ENCODE data around the gene IGF2BP1.
A peak's percentile ranks its signal among the peaks of the same experiment; 100 is the strongest.

The IGF2BP1 gene

DNA sequence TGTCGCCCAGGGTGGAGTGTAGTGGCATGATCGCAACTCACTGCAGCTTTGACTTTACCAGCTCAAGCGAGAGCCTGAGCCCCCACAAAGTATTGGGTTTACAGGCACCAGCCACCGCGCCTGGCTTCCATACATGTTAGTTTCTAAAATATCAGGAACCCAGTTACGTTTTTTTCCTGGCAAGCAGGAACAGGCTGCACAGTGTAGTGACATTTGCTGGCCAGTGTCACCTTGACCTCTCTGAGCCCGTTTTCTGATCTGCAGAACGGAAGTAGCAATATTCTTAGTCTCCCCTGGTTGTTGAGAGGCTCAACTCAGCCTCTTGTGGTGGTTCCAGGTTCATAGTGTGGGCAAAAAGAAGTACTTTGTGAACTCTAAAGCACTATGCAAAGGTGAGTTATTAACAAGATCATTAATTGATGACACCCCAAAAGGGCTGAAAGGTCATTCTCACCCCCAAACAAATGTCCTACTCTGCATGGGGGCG, 15.6 kb downstream of the IGF2BP1 start:
- TF ChIP-seq, protein P1, sequence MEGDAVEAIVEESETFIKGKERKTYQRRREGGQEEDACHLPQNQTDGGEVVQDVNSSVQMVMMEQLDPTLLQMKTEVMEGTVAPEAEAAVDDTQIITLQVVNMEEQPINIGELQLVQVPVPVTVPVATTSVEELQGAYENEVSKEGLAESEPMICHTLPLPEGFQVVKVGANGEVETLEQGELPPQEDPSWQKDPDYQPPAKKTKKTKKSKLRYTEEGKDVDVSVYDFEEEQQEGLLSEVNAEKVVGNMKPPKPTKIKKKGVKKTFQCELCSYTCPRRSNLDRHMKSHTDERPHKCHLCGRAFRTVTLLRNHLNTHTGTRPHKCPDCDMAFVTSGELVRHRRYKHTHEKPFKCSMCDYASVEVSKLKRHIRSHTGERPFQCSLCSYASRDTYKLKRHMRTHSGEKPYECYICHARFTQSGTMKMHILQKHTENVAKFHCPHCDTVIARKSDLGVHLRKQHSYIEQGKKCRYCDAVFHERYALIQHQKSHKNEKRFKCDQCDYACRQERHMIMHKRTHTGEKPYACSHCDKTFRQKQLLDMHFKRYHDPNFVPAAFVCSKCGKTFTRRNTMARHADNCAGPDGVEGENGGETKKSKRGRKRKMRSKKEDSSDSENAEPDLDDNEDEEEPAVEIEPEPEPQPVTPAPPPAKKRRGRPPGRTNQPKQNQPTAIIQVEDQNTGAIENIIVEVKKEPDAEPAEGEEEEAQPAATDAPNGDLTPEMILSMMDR (IDR thresholded peaks at IDR 0.05; ENCODE audit: low read length), result no peak
- TF ChIP-seq EZH2 (optimal IDR thresholded peaks at IDR 0.05; ENCODE audit: low read depth, low read length) (no peak), EZH2phosphoT487 (IDR thresholded peaks at IDR 0.05; ENCODE audit: low read length) (no peak)
- Histone ChIP-seq H3K27me3 (replicated peaks; ENCODE audit: insufficient read depth, low read length) (peaks cover 93% of the 10 kb centered on the region), H3K4me2 (ENCODE audit: low read depth, low read length) (no peak overlapping the region), H4K20me1 (ENCODE audit: insufficient read depth, low read length) (no peaks in the 10 kb centered on the region), H3K36me3 (replicated peaks; ENCODE audit: insufficient read depth, low read length) (no peaks in the 10 kb centered on the region), H2AFZ (ENCODE audit: low read length) (no peak overlapping the region), H3K9me3 (replicated peaks; ENCODE audit: insufficient read depth, low read length) (no peaks in the 10 kb centered on the region), H3K9me2 (replicated peaks; ENCODE audit: insufficient read depth, low read length) (no peaks in the 10 kb centered on the region), H3K79me2 (ENCODE audit: low read length) (no peaks in the 10 kb centered on the region), H3K9ac (ENCODE audit: low read length) (no peak overlapping the region), H3K4me1 (ENCODE audit: low read length) (no peaks in the 10 kb centered on the region), H3K4me3 (ENCODE audit: low read length) (no peak overlapping the region), H3K27ac (ENCODE audit: low read length) (no peak overlapping the region), H3F3A (ENCODE audit: insufficient read depth, low read length) (no peaks in the 10 kb centered on the region)
- DNase-seq, result no peak

DNA sequence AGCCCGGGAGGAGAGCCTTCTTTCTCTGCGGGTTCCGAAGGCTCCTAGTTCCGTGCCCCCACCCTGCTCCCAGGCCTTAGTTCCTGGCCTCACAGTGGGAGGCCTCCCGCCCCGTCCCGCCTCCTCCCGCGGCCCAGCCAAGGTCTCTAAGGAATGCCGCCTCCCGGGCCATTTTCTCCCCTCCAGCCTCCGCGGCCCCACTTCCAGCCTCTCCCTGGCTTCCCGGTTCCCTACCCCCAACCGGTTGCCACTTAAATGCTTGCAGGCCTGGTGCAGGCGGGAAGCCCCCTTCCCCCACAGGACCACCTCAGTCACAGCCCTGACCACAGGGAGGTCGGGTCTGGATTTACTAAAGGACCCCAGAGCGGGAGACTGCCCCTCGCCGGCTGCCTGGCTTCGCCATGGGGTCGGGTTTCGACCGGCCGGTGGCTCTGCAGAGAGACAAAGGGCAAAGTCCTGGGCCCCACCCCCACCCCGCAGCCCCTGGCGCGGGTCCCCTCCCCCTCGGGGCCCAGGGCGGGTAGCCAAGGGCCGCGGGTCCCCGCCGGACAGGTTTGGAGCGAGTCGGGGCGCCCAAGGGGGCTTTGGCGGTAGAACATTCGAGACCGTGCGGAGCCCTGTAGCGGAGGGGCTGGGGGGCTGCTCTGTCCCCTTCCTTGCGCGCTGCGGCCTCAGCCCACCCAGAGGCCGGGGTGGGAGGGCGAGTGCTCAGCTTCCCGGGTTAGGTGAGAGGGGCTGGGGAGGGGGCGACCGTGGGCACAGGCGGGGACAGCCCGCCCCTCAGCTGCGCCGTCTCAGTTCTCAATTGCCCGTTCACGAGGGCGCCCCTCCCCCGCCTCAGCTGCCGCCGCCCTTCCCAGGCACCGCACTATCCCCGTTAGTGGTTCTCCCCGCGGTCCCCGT, 16.4 kb downstream of the IGF2BP1 start:
- Histone ChIP-seq H3K27ac (ENCODE audit: low read length) (no peak overlapping the region), H3K4me3 (ENCODE audit: low read length) (no peak overlapping the region)
- no peak for DNase-seq

DNA sequence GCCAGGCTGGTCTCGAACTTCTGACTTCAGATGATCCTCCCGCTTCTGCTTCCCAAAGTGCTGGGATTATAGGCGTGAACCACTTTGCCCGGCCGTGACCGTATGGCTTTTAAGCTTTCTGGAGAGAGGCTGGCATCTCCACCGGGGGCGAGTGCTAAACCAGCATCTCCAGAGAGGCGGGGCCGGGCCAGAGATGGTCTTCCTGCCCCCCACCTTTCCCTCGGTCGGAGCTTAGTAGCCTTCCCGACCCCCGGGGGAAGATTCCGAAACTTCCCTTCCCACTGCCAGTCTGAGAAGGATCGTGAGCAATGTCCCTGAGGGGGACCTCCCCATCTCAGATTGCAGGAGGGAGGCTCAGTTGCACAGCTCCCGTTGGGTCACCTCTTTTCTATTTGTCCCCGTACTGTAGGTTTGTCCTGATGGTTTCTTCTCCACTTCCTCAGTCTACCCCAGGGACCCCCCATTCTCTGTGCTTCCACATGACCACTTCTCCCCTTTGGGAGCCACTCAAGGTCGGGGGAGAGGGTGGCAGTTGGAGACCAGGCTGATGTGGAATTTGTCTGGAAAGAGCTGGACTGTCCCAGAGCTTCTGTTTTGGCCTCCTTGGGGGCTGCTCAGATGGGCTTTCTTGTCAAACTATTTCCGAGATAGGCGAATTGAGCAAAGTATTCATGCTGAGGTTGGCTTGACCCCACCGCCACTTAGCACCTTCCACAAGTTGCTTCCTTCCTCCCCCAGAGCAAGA, 18.2 kb downstream of the IGF2BP1 start:
- no peaks in the 10 kb centered on the region for H3K9me2 ChIP-seq (replicated peaks; ENCODE audit: insufficient read depth, low read length)
- H3K4me2 ChIP-seq (ENCODE audit: low read depth, low read length), result no peak overlapping the region
- H3K4me1 ChIP-seq (ENCODE audit: low read length), result no peaks in the 10 kb centered on the region
- TF ChIP-seq EZH2 (optimal IDR thresholded peaks at IDR 0.05; ENCODE audit: low read depth, low read length) (no peak), EZH2phosphoT487 (IDR thresholded peaks at IDR 0.05; ENCODE audit: low read length) (no peak)
- TF ChIP-seq, protein P1 (IDR thresholded peaks at IDR 0.05; ENCODE audit: low read length), result no peak
- H3K4me3 ChIP-seq (ENCODE audit: low read length), result no peak overlapping the region
- no peaks in the 10 kb centered on the region for H3F3A ChIP-seq (ENCODE audit: insufficient read depth, low read length)
- H3K9me3 ChIP-seq (replicated peaks; ENCODE audit: insufficient read depth, low read length), result no peaks in the 10 kb centered on the region
- H2AFZ ChIP-seq (ENCODE audit: low read length), result no peak overlapping the region
- H3K27me3 ChIP-seq (replicated peaks; ENCODE audit: insufficient read depth, low read length), result peaks cover 79% of the 10 kb centered on the region
- H4K20me1 ChIP-seq (ENCODE audit: insufficient read depth, low read length), result no peaks in the 10 kb centered on the region
- H3K9ac ChIP-seq (ENCODE audit: low read length), result no peak overlapping the region
- no peaks in the 10 kb centered on the region for H3K79me2 ChIP-seq (ENCODE audit: low read length)
- H3K27ac ChIP-seq (ENCODE audit: low read length), result no peak overlapping the region
- no peaks in the 10 kb centered on the region for H3K36me3 ChIP-seq (replicated peaks; ENCODE audit: insufficient read depth, low read length)
- DNase-seq, result no peak

More for the DNA sequence above, 16.4 kb downstream of the IGF2BP1 start:
- no peak overlapping the region for H3K9ac ChIP-seq (ENCODE audit: low read length)
- H3K4me2 ChIP-seq (ENCODE audit: low read depth, low read length), result no peak overlapping the region
- H4K20me1 ChIP-seq (ENCODE audit: insufficient read depth, low read length), result no peaks in the 10 kb centered on the region
- H3K79me2 ChIP-seq (ENCODE audit: low read length), result no peaks in the 10 kb centered on the region
- no peaks in the 10 kb centered on the region for H3K9me3 ChIP-seq (replicated peaks; ENCODE audit: insufficient read depth, low read length)
- H3K36me3 ChIP-seq (replicated peaks; ENCODE audit: insufficient read depth, low read length), result no peaks in the 10 kb centered on the region
- no peaks in the 10 kb centered on the region for H3K4me1 ChIP-seq (ENCODE audit: low read length)
- H2AFZ ChIP-seq (ENCODE audit: low read length), result no peak overlapping the region
- no peaks in the 10 kb centered on the region for H3F3A ChIP-seq (ENCODE audit: insufficient read depth, low read length)
- peaks cover 93% of the 10 kb centered on the region for H3K27me3 ChIP-seq (replicated peaks; ENCODE audit: insufficient read depth, low read length)
- no peaks in the 10 kb centered on the region for H3K9me2 ChIP-seq (replicated peaks; ENCODE audit: insufficient read depth, low read length)
- TF ChIP-seq, protein P1 (IDR thresholded peaks at IDR 0.05; ENCODE audit: low read length), result no peak
- TF ChIP-seq EZH2 (optimal IDR thresholded peaks at IDR 0.05; ENCODE audit: low read depth, low read length) (peak; percentile 34), EZH2phosphoT487 (IDR thresholded peaks at IDR 0.05; ENCODE audit: low read length) (no peak)
